HG03135 (cell line): Measurements from ENCODE around the gene HSPA1B.
"Not testable (repeated sequence)": the region's sequence is repeated elsewhere in the genome, so short reads cannot be mapped to it uniquely, and the experiment has no call there.

Source experiments
- ATAC-seq: cut with Tn5 transposase; IDR thresholded peaks from one replicate; pipeline ENCODE4 v1.9.1; 2021; ENCODE audit warnings: mild to moderate bottlenecking, moderate library complexity; ENCODE audit not compliant: unreplicated experiment

Gene HSPA1B

DNA sequence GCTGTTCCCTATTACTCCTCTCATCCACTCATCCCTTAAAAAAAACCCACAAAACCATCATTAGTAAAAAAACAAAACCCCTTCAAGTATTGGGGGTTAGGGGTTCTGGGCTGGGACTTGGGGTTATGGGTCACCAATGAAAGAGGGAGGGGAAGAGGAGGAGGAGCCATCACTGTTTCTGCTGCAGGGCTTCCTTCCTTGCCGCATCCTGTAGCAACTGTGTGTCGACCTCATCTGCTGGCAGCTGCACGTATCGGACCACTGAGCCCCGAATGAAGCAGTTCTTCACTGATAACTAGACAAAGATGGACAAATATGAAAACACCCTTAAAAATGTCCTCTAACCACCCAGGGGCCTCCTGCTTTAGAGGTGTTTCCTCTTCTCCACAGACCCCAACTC lies 29.9 kb upstream of the HSPA1B start:
- ATAC-seq = no peak

DNA sequence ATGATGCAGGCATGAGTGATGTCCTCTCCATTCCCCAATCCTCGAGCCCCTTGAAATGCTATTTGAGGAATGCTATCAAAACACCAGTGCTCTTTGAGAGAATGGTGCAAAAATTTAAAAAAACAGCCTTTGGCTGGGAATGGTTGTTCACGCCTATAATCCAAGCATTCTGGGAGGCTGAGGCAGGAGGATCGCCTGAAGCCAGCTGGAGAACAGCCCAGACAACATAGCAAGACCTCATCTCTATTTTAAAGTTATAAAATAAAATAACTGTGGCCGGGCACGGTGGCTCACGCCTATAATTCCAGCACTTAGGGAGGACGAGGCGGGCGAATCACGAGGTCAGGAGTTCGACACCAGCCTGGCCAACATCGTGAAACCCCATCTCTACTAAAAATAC lies 27.8 kb upstream of the HSPA1B start:
- no peak for ATAC-seq

DNA sequence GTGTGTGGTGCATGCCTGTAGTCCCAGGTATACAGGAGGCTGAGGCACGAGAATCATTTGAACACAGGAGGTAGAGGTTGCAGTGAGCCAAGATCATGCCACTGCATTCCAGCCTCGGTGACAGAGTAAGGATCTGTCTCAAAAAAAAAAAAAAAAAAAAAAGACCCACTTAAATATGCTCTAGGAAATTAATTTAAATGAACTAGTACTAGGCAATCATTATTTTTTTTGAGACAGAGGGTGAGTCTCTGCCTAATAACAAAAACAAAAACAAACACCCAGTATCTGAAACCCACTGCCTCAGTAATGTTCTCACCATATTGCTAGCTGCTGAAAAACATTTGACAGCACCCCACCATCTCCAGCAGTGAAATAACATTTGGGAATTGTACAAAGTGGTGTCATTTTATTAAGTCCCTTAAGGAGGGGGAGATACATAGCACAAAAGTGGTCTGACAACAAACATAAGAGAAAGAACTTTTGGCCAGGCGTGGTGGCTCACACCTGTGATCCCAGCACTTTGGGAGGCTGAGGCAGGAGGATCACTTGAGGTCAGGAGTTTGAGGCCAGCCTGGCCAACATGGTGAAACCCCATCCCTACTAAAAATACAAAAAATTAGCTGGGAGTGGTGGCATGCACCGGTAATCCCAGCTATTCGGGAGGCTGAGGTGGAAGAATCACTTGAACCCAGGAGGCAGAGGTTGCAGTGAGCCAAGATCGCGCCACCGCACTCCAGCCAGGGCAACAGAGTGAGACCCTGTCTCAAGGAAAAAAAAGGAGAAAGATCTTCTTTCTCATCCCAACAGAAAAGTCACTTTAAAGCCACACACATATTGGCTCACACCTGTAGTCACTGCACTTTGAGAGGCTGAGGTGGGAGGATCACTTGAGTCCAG lies 26.3 kb upstream of the HSPA1B start:
- not testable (repeated sequence) for ATAC-seq

DNA sequence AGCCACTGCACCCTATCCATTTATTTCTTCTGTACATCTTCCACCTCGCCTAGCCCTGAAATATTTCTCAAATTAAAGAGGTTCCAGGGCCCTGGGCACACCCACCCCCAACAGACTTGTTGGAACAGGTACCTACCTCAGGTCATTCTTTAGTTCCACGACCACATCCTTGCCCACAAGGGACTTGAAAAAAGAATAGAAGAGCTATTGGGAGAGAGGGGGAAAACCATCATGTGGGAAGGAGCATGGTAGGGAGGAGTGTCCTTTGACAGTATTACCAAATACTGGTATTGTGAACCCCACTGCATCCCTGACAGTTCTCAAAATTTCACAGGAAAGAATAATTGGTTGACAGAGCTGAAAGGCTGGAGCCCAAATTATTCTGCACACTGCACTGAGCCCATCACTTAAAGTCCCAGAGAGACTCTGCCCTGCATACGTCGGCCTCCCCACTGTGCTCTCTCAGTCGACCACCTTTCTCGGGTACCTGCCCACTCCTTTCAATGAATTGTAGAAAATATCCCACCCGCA lies 21.5 kb upstream of the HSPA1B start:
- ATAC-seq = peak; percentile 20

DNA sequence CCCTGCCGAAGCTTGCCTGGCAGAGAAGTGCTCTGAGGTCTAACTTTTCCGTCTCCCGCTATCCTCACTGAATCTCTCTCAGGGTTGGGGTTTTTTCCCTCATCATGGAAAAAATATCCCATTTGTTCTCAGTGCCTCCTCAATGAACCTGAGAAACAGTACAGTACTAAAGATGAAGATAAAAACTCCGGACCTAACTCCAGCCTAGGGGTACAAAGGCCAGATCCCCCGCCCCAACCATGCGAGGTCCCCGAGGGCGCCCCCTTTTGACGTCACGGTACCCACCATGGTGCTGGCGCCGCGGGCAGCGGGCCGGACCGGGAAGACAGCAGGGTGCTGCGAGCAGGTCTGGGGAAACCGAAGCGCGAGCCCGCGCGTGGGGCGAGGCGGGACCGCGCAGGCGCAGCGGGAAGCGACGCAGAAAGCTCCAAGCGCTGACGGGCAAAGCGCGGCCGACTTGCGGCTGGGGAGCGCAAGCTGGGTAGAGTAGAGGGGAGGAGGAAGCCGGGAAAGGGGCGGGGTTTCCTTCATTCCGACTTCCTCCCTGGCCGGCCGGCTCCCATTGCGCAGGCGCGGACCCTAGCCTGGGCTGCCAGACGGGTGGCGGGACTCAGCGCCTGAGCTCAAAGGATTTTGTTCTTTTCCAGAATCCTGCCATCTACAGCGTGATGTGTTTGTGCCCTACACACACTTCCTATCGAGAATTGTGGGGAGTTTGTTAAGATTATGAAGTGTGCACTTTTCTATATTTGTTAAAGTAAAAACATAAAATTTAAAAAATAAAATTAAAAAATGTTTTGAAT lies 20.9 kb upstream of the HSPA1B start, which contains the start of gene LSM2:
Gene LSM2, minus strand, starts transcription at position 497 of the 803 bp plus-strand sequence. Its CDS starts 209 bp downstream, at position 288.
- peak; percentile 84 for ATAC-seq

DNA sequence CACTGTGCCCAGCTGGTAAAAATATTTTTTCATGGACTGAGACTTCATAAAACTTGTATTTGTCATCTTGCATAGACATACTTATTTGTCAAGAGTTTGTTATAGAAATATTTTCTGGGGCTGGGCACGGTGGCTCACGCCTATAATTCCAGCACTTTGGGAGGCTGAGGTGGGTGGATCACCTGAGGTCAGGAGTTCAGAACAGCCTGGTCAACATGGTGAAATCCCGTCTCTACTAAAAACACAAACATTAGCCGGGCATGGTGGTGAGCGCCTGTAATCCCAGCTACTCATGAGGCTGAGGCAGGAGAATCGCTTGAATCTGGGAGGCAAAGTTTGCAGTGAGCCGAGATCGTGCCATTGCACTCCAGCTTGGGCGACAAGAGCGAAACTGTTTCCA lies 18.9 kb upstream of the HSPA1B start:
- ATAC-seq = not testable (repeated sequence)

DNA sequence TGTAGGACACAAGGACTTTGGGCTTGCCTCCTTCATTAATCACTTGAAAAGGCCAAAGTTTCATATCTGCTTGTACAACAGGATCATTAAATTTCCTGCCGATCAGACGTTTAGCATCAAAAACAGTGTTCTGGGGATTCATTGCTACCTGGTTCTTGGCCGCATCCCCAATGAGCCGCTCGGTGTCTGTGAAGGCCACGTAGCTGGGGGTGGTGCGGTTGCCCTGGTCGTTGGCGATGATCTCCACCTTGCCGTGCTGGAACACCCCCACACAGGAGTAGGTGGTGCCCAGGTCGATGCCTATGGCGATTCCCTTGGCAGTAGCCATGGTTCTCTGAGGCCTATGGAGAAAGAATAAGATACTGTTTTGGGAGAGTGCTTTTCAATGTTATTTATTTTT lies 15.9 kb upstream of the HSPA1B start:
- ATAC-seq = no peak

DNA sequence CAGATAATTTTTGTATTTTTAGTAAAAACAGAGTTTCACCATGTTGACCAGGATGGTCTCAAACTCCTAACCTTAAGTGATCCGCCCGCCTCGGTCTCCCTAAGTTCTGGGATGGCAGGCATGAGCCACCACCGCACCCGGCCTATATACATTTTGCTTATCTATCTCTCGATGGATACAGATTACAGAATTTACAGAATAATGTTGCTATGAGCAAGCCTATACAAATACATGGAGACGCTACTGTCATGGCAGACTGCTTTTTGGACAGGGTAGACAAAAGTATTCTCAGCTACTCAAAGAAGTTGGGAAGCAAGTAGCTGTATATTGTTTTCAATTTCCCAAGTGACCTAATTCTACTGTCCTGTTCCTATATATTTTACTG lies 14.1 kb upstream of the HSPA1B start:
- ATAC-seq = no peak

DNA sequence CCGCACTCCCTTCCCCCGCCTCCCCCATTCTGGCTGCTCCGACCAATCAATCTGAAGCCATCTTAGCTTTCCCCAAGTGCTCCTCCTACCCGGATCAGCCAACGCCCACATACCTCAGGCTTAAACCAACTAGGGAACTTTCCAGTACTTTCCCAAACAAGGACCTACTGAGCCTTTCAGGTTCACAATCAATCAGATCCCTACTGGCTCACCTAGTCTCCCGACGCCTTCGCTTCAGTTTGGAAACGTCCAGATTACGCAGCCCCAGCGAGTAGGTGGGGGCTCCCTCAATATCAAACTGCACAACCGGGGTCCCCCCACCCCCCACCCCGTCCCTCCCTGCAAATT lies 12.9 kb upstream of the HSPA1B start:
- ATAC-seq = no peak

DNA sequence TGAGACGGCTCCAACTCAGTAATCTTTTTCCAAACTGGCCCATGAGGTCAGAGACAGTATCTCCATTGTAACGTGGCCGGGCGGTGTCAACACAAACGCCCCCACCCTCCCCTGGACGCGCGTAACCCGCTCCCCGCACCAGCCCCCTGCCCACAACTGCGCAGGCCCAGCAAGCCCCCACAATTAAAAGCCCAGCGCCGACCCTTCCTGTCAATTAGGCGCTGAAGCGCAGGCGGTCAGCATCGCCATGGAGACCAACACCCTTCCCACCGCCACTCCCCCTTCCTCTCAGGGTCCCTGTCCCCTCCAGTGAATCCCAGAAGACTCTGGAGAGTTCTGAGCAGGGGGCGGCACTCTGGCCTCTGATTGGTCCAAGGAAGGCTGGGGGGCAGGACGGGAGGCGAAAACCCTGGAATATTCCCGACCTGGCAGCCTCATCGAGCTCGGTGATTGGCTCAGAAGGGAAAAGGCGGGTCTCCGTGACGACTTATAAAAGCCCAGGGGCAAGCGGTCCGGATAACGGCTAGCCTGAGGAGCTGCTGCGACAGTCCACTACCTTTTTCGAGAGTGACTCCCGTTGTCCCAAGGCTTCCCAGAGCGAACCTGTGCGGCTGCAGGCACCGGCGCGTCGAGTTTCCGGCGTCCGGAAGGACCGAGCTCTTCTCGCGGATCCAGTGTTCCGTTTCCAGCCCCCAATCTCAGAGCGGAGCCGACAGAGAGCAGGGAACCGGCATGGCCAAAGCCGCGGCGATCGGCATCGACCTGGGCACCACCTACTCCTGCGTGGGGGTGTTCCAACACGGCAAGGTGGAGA lies 12.3 kb upstream of the HSPA1B start, which contains the start of the genes HSPA1A and HSPA1L:
Gene HSPA1A, plus strand, starts transcription at position 519 of the 814 bp plus-strand sequence. Its CDS starts 214 bp downstream, at position 733.
Gene HSPA1L, minus strand, starts transcription at position 259 of the 814 bp plus-strand sequence. CDS start 3,311 bp downstream, outside the sequence.
- no peak for ATAC-seq

DNA sequence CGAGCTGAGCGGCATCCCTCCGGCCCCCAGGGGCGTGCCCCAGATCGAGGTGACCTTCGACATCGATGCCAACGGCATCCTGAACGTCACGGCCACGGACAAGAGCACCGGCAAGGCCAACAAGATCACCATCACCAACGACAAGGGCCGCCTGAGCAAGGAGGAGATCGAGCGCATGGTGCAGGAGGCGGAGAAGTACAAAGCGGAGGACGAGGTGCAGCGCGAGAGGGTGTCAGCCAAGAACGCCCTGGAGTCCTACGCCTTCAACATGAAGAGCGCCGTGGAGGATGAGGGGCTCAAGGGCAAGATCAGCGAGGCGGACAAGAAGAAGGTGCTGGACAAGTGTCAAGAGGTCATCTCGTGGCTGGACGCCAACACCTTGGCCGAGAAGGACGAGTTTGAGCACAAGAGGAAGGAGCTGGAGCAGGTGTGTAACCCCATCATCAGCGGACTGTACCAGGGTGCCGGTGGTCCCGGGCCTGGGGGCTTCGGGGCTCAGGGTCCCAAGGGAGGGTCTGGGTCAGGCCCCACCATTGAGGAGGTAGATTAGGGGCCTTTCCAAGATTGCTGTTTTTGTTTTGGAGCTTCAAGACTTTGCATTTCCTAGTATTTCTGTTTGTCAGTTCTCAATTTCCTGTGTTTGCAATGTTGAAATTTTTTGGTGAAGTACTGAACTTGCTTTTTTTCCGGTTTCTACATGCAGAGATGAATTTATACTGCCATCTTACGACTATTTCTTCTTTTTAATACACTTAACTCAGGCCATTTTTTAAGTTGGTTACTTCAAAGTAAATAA lies 10.2 kb upstream of the HSPA1B start:
- not testable (repeated sequence) for ATAC-seq

DNA sequence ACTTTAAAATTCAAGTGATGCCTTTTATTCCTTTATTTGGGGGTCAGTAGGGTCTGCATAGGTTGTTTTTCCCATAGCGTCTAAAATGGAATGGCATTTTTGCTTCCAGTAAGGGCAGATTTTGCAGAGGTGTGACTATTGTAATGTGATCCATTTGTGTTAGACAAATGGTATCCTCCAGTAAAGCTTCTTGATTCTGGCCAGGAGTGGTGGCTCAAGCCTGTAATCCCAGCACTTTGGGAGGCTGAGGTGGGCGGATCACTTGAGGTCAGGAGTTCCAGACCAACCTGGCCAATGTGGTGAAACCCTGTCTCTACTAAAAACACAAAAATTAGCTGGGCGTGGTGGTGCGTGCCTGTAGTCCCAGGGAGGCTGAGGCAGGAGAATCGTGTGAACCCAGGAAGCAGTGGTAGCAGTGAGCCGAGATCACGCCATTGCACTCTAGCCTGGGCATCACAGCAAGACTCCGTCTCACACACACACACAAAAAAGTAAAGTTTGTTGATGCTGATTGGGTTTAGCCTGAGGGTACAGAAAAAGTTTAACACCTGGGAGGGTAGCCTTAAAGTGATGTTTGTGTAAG lies 9.5 kb upstream of the HSPA1B start:
- ATAC-seq = not testable (repeated sequence)

DNA sequence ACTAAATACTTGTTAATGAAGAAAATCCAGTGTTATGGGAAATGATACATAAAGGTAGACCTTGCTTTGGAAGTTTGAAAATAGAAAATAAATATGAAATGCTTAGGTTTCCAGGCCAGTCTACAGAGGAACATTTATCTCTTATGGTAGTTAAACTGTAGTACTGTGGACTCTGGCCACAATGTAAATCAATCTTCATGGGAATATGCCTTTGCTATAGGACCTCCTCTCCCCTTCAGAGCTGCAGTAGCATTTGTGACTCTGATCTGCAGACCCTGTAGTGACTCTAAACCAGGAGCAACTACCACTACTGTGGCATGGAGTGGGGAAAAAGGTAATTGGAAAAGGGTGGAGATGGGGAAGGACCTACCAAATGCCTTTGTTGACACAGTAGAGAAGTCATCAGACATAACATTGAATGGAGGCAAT lies 7.7 kb upstream of the HSPA1B start:
- ATAC-seq = no peak

DNA sequence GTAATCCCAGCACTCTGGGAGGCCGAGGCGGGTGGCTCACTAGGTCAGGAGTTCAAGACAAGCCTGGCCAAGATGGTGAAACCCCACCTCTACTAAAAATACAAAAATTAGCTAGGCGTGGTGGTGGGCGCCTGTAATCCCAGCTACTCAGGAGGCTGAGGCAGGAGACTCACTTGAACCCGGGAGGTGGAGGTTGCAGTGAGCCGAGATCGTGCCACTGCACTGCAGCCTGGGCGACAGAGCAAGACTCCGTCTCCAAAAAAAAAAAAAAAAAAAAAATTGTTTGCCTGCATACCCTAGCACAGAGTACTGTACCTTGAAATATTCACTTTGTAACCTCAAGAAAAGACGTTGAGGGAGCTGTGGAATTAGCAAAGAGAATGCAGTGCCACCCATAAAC lies 7.1 kb upstream of the HSPA1B start:
- not testable (repeated sequence) for ATAC-seq

DNA sequence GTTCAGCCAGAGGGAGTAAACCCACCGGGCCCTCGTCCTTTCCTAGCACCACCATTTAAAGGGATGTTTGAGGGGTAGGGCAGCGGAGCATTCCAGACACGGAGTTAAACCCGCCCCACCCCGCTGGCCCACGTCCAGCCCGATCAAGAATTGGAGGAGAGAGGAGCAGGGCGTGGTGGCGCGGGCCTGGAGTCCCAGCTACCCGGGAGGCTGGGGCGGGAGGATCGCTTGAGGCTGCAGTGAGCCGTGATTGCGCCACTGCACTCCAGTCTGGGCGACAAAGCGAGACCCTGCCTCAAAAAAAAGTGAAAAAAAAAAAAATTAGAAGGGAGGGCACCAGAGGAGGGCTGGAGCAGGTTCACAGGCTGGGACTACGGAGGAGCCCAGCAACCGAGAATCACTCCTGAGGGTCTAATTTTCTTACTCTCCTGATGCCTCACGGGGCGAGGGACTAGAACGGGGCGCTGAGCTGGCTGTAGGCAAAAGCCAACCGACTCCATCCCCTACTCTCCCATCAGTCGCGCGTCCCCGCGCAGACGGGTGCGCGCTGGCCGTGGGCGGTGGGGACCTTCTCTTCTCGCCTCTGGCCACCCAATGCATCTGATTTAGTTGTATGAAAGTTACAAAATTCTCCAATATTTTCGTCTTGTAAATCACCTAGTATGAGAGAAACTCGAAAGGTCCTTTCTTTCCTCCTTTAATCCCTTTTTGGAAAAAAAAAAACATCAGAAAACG lies 6.1 kb upstream of the HSPA1B start:
- ATAC-seq = no peak

DNA sequence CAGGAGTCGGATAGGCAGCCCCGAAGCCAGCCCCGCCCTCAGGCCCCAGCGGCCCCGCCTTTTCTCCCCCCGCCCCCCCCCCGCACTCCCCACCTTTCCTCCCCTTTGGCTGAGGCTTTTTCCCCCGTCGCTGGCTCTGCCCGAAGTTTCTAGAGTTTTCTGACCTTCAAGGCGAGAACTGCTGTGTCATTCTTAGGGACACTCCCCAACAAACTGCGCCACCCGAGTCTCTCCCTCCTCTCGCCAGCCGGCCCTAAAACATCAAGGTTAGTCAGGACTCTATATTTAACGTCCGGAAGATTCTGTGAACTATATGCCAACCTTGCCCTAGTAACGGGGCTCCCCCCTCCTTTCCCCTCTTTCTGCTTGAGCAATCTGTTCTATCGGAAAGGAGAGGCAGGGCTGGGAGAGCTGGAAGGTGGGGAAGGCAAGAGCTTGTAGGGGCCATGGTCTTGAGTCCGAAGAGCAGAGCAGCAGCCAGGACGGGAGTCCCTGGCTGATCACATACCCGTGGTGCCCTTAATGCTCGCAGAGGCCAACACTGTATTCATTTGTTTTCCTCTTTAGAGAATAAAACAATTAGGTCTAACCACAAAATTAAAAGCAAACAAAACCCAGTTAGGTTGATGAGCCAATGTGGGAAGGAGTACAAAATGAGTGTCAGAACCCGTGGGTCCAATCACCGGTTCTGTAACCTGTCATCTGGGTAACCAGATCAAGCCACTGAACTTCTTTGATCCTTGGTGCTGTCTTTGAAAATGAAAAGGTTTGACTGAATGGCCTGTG lies 5.3 kb upstream of the HSPA1B start:
- ATAC-seq = no peak

DNA sequence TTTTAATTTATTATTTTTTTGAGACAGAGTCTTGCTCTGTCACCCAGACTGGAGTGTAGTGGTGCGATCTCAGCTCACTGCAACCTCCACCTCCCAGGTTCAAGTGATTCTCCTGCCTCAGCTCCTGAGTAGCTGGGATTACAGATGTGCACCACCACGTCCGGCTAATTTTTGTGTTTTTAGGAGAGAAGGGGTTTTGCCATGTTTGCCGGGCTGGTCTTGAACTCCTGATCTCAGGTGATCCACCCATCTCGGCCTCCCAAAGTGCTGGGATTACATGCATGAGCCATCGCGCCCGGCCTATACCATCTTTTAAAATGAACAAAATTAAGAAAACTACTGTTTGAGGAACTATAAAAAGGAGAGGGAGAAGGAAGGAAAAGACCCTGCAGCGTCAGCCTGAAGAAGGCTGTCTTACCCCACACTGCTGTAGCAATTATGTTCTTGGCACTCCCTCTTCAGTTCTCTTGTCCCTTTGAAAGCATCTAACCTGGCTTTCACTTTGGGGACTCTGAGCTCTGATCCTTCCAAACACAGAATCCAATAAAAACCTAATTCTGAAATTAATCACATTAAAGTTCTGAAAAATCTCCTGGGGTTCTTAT lies 3.8 kb upstream of the HSPA1B start:
- not testable (repeated sequence) for ATAC-seq
